MCF 10A (cell line): Measurements from ENCODE around the gene HOTAIR. TPM values are rescaled to one million over a fixed set of nuclear protein-coding genes. Genes with fewer than 3 reads are reported as not detected.
A peak's percentile ranks its signal among the peaks of the same experiment; 100 is the strongest.

ENCODE experiments used
- BruUV-seq: library from RNA; stranded (reverse); fragments of 400-500 nt; replicated peaks from 2 replicates; lab custom pipeline; 2021; lab: Mats Ljungman, UMichigan
- CTCF ChIA-PET: fragments of 300-600 bp; sonication (Branson Sonifier 250); formaldehyde crosslinking; extraction: SDS; loops from one replicate; lab custom pipeline; 2021; ENCODE audit warnings: antibody characterized with exemption, inconsistent platforms; lab: Yijun Ruan, JAX
- POLR2A ChIA-PET: fragments of 300-600, 350-650 bp; sonication (Branson Sonifier 250); formaldehyde crosslinking; extraction: SDS; loops from one replicate; lab custom pipeline; 2020; ENCODE audit warnings: antibody characterized with exemption, inconsistent platforms; lab: Yijun Ruan, JAX
- DNase-seq: peaks from one replicate; pipeline ENCODE4 v3.0.0-alpha.2; 2018; ENCODE audit not compliant: unreplicated experiment
- H3K27ac Mint-ChIP-seq: one replicate; pipeline ENCODE4 v1.8.0; 2022; ENCODE audit warnings: mild to moderate bottlenecking, low read depth, mixed read lengths; ENCODE audit not compliant: unreplicated experiment
- H3K27me3 Mint-ChIP-seq: one replicate; pipeline ENCODE4 v1.8.0; 2022; ENCODE audit warnings: mixed read lengths; ENCODE audit not compliant: insufficient read depth, unreplicated experiment
- H3K36me3 Mint-ChIP-seq: one replicate; pipeline ENCODE4 v1.8.0; 2022; ENCODE audit warnings: mild to moderate bottlenecking, moderate library complexity, mixed read lengths; ENCODE audit not compliant: insufficient read depth, unreplicated experiment
- H3K4me1 Mint-ChIP-seq: one replicate; pipeline ENCODE4 v1.8.0; 2022; ENCODE audit warnings: mixed read lengths; ENCODE audit not compliant: insufficient read depth, unreplicated experiment
- H3K4me3 Mint-ChIP-seq: one replicate; pipeline ENCODE4 v1.8.0; 2022; ENCODE audit warnings: mild to moderate bottlenecking, moderate library complexity, mixed read lengths; ENCODE audit not compliant: unreplicated experiment
- H3K9me3 Mint-ChIP-seq: one replicate; pipeline ENCODE4 v1.8.0; 2022; ENCODE audit warnings: mixed read lengths; ENCODE audit not compliant: unreplicated experiment
- intact Hi-C: fragments of 100-400 bp; cut with micrococcal nuclease; formaldehyde crosslinking; loops from 2 replicates; pipeline ENCODE4 v1.14.1; 2022
- total RNA-seq: library from RNA; stranded (reverse); gene quantifications from 2 replicates; pipeline ENCODE4 v1.2.3, GENCODE V29; 2022
- TF ChIP-seq, protein P1 (sequence below): fragments of 200-600 bp; IDR thresholded peaks from one replicate; pipeline ENCODE4 v1.8.0; 2022; ENCODE audit warnings: antibody characterized with exemption, mild to moderate bottlenecking; ENCODE audit not compliant: unreplicated experiment

Gene HOTAIR
- total RNA-seq, 1 experiment from 2014 or later: 2.0 TPM

DNA sequence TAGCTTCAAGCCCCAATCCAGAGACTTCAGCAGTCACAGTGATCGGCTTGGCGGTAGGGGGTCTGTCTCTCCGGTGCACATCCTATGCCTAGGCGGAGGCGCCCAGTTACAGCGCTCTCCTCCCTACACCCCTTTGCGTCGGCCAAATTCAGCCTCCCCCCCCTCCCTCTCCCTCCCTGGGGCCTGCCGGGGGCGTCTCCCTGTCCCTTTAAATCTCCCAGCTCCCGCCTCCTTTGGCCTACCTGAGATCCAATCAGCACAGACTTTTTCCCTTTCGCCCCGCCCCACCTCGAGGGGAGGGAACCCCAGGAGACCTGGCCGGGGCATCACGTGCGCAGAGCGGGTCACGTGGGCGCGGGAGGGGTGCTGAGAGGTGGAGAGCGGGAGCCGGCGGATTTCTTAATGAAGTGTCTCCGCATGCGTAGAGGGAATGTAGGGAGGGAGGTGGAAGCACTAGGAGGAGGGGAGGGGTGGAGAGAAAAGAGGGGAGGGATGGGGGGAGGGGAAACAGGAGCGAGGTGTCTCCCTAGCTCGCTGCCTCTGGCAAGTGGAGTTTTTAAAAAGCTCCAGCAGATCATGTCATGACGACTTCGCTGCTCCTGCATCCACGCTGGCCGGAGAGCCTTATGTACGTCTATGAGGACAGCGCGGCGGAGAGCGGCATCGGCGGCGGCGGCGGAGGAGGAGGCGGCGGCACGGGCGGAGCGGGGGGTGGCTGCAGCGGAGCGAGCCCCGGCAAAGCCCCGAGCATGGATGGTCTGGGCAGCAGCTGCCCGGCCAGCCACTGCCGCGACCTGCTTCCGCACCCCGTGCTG, 36.2 kb downstream of the HOTAIR start, which contains the start of gene HOXC13:
Gene HOXC13 (plus strand): TSS at position 506 of the 815 bp plus-strand sequence. CDS start 76 bp downstream, at position 582.
- Mint-ChIP-seq H3K27me3 (no peaks in the 10 kb centered on the region), H3K27ac (peak within 1 kb of the TSS; percentile 68), H3K4me3 (peak within 1 kb of the TSS; percentile 78), H3K4me1 (peaks cover 34% of the 10 kb centered on the region), H3K9me3 (no peaks in the 10 kb centered on the region), H3K36me3 (peaks cover 3% of the 10 kb centered on the region)
- CTCF ChIA-PET: interaction anchor here (0.6 to 4.1 kb wide), 9 partner anchors 9 to 299 kb away, joined by 3 to 21 read pairs (median 3); partner anchors contain the start of gene HOXC9
- TSS peak; percentile 18 for BruUV-seq
- TF ChIP-seq, protein P1, sequence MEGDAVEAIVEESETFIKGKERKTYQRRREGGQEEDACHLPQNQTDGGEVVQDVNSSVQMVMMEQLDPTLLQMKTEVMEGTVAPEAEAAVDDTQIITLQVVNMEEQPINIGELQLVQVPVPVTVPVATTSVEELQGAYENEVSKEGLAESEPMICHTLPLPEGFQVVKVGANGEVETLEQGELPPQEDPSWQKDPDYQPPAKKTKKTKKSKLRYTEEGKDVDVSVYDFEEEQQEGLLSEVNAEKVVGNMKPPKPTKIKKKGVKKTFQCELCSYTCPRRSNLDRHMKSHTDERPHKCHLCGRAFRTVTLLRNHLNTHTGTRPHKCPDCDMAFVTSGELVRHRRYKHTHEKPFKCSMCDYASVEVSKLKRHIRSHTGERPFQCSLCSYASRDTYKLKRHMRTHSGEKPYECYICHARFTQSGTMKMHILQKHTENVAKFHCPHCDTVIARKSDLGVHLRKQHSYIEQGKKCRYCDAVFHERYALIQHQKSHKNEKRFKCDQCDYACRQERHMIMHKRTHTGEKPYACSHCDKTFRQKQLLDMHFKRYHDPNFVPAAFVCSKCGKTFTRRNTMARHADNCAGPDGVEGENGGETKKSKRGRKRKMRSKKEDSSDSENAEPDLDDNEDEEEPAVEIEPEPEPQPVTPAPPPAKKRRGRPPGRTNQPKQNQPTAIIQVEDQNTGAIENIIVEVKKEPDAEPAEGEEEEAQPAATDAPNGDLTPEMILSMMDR: peak; percentile 6
- DNase-seq: peak; percentile 100
- intact Hi-C loops: loop anchor here (2.0 to 5.0 kb wide), 2 partner anchors 34 to 146 kb away; partner anchors contain the start of gene HOXC11
- POLR2A ChIA-PET: interaction anchor here (0.6 to 4.8 kb wide), 27 partner anchors 8 to 407 kb away, joined by 3 to 59 read pairs (median 4); partner anchors contain the start of genes CALCOCO1, HOTAIR, HOXC11 and HOXC12

DNA sequence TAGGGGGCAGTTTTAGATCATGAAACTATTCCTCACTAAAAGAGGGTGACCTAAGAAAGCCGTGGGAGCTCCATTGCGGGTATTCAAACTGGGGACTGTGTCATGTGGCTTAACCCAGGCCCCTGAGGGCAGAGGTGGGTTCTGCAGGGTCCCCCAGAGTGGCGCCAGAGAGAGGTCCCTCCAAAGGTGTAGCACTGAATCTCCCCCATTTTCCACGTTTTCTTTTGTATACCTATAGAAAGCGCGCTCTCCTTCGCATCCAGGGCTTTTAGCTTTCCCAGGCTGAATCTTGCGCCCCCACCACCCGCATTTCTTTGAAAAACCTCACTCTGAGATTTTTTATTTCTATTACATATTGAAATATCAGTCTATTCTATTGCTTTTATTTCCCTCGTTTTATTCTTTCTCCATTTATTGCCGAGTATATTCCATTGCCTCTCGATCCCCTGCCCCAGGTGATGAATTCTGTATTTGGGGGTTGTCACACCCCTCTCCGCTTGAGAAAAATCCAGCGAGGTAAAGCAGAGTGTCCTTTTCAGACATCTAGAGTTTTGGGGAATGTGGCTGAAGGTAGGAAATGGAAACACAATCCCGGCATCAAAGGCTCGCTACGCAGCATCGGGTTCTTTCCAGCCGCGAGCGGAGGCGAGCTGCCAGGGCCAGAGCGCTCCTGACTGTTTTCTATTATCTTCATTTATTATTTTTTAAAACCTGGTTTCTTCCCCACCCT, 37.0 kb downstream of the HOTAIR start:
- TF ChIP-seq, protein P1: no peak
- ChIA-PET CTCF (interaction anchor here (0.5 to 4.1 kb wide), 9 partner anchors 9 to 270 kb away, joined by 3 to 21 read pairs (median 3); partner anchors contain the start of gene HOXC9), POLR2A (interaction anchor here (0.8 to 4.8 kb wide), 18 partner anchors 8 to 340 kb away, joined by 3 to 59 read pairs (median 6); partner anchors contain the start of genes HOTAIR, HOXC11, HOXC12 and HOXC9)
- H3K4me1 Mint-ChIP-seq: peaks cover 29% of the 10 kb centered on the region
- no TSS peak for BruUV-seq
- no peaks in the 10 kb centered on the region for H3K9me3 Mint-ChIP-seq
- no peaks in the 10 kb centered on the region for H3K36me3 Mint-ChIP-seq
- H3K27me3 Mint-ChIP-seq: peaks cover 5% of the 10 kb centered on the region
- intact Hi-C loops: loop anchor here (2.0 to 5.0 kb wide), 2 partner anchors 35 to 145 kb away; partner anchors contain the start of gene HOXC11
- DNase-seq: no peak
- H3K27ac Mint-ChIP-seq: no peak overlapping the region
- H3K4me3 Mint-ChIP-seq: peak overlapping the region; percentile 78

GRCh38 chr12:53937099-53937498, 37.7 kb downstream of the HOTAIR start:
- POLR2A ChIA-PET: interaction anchor here (0.9 to 4.8 kb wide), 3 partner anchors 9 to 63 kb away, joined by 4 to 59 read pairs (median 32); partner anchors contain the start of genes HOTAIR, HOXC11 and HOXC9
- Mint-ChIP-seq H3K27ac (no peak overlapping the region), H3K4me3 (no peak overlapping the region), H3K27me3 (peaks cover 11% of the 10 kb centered on the region), H3K36me3 (no peaks in the 10 kb centered on the region), H3K9me3 (no peaks in the 10 kb centered on the region), H3K4me1 (peaks cover 26% of the 10 kb centered on the region)
- no peak for DNase-seq
- no TSS peak for BruUV-seq
- TF ChIP-seq, protein P1: no peak
- intact Hi-C loops: loop anchor here (5.0 kb wide), 1 partner anchor 145 kb away; no protein-coding TSS in a partner anchor
- CTCF ChIA-PET: interaction anchor here (0.5 to 1.1 kb wide), 3 partner anchors 53 to 255 kb away, joined by 3 to 4 read pairs (median 3); no protein-coding TSS in a partner anchor
